ENCODE data around the gene CDK11B.
"Not testable (repeated sequence)": the region's sequence is repeated elsewhere in the genome, so short reads cannot be mapped to it uniquely, and the experiment has no call there.

CDK11B gene

GRCh38 chr1:1662392-1662791 is 3.6 kb upstream of the CDK11B start:
- DNase-seq, ATAC-seq: not testable (repeated sequence)

DNA sequence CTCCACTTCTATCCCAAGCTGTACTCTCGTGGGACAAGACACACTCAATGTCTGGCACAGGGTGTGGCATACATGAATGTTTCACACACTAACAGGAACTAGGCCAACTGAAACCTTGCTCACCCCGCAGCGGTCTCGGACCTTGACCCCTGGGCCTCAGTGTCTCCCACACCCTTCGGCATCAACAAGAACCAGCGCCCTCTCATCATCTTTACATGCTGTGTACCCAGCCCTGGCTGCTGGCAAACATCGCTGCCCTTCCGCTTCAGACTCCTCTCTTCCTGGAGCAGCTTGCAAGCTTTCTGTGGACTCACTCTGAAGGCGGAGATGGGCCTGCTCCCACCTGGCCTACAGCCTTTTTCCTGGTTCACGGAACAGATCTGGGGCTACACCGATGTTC is 10.5 kb downstream of the CDK11B start:
- ATAC-seq, DNase-seq: not testable (repeated sequence)

DNA sequence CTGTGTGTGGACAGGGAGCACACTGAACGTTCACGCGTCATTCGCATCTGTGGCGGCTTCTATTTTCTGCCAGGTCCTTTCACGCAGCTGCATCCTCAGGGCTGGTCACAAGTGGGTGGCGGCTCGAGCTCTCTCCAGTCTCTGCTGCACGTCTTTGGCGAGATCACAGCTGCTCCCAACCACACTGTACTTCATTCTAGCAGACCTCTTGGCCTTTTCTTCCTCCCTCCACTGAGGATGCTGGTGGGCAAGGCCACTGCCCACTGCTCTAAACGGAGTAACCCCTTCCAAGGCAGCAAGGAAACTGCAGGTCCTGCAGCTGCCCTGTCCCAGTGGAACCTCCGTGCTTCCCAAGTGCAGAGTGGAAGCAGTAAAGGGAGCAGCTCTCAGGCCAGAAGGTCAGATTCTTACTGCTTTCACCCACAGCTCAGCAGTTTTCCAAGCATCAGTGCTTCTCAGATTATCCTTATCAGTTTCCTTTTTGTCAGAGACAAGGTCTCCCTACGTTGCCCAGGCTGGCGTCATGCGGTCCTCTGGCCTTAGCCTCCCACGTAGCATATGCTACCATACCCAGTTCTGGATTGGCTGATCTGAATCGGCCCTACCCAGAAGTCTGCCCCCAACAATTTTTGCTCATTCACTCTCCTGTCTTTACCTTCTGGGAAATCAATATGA is 11.1 kb downstream of the CDK11B start:
- peak; percentile 30 for ATAC-seq
- DNase-seq, result not testable (repeated sequence)

- not testable (repeated sequence) for DNase-seq, ATAC-seq
These were observed 12.5 kb downstream of the CDK11B start for GRCh38 chr1:1646326-1646725.

DNA sequence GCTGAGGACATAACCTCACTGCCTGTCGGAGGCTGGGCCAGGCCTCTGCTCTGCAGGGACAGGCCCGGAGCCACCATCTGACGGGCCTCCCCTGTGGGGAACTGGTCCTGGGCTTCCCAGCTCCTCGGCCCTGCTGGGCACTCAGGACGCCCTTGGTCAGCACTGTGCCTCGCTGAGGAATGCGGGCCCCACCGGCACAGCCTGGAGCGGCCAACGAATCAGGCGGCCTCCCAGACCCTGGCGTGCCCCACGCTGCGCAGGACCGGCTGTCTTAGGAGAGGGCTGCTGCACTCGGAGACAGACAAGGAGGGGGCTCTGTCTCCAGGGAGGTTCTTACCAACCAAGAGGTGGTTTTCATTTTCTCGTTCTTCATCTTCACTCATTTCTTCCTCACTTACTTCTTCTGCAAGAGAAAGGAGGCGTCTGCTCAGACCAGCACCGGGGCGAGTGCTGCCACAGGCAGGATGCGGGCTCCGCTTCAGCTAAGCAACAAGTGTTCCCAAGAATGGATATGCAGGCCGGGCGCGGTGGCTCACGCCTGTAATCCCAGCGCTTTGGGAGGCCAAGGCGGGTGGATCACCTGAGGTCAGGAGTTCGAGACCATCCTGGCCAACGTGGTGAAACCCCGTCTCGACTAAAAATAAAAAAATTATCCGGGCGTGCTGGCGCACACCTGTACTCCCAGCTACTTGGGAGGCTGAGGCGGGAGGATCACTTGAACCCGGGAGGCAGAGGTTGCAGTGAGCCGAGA is 17.9 kb downstream of the CDK11B start:
- ATAC-seq, DNase-seq: not testable (repeated sequence)

DNA sequence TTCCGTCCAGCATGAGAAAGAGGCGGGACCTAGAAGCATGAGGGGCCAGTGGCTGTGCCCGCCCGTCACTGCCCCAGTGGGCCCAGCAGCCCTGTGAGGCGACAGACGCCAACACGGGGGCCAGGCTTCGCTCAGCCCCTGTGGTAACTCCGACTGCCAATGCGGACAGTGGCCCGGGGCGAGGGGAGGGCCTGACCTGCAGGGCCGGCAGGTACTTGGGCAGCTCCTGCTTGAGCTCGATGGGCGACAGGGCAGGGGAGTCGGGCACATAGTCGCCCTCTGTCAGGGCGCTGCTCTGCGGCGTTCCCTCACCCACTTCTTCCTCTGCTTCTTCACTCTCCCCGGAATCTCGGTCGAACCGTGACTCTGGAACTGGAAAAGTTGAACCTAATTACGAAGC is 18.7 kb downstream of the CDK11B start:
- not testable (repeated sequence) for DNase-seq, ATAC-seq

- not testable (repeated sequence) for DNase-seq, ATAC-seq
These were observed 19.4 kb downstream of the CDK11B start for GRCh38 chr1:1639368-1639767.

DNA sequence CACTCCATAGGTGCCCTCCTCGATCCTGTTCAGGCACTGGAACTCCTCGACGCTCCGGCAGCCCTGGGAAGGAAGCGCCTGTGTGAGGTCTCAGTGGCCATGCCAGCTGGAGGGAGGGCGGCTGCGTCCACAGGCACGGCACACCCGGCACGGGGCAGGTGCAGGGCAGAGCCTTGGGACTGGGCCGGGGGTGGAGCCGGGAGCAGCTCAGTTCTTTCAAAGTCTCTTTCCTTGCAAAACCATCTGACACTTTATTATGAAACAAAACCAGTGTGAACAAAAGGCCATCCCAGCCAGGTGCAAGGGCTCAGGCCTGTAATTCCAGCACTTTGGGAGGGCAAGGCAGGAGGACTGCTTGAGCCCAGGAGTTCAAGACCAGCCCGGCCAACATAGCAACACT is 20.3 kb downstream of the CDK11B start:
- ATAC-seq, DNase-seq: not testable (repeated sequence)

GRCh38 chr1:1637479-1637875 is 21.3 kb downstream of the CDK11B start:
- ATAC-seq, DNase-seq: not testable (repeated sequence)

GRCh38 chr1:1636621-1637478 is 22.0 kb downstream of the CDK11B start:
- not testable (repeated sequence) for DNase-seq, ATAC-seq

GRCh38 chr1:1634613-1635012 is 24.2 kb downstream of the CDK11B start:
- not testable (repeated sequence) for ATAC-seq, DNase-seq

GRCh38 chr1:1633409-1633808 is 25.4 kb downstream of the CDK11B start:
- ATAC-seq, DNase-seq: not testable (repeated sequence)

GRCh38 chr1:1631782-1632420 is 26.9 kb downstream of the CDK11B start, which contains the start of gene MMP23B:
Gene MMP23B (plus strand): TSS chr1:1632173. CDS start chr1:1632219, 46 bp downstream.
- no peak for ATAC-seq
- peak; percentile 10 for DNase-seq

- ATAC-seq (no peak), DNase-seq (peak; percentile 40)
These were observed 27.6 kb downstream of the CDK11B start for GRCh38 chr1:1630965-1631781.

DNA sequence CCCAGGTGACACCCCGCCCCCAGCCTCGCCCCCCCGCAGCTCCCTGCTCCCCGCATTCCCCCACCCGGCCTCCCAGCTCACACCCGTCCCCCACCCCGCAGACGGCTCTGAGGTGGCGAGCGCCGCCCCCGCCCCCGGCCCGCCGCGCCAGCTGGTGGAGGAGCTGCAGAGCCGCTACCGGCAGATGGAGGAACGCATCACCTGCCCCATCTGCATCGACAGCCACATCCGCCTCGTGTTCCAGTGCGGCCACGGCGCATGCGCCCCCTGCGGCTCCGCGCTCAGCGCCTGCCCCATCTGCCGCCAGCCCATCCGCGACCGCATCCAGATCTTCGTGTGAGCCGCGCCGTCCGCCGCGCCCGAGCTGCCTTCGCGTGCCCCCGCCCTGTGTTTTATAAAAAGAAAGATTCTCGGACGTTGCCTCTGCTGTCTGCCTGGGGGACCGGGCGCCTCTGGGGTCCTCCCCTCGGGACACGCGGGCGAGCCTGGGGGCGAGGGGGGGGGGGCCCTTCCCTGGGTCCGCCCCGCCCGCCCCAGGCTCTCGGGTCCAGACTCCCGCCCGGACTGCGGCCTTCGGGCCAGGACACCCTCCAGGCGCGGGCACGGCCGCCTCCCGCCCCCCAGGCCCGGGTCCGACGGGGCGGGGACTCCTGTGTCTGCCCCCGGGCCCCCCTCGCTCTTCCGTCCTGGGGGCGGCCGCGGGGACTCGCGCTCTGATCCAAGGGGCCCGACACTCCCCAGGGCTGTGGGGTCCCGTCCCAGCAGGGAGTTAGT is 28.4 kb downstream of the CDK11B start:
- DNase-seq (peak; percentile 92), ATAC-seq (peak; percentile 62)

GRCh38 chr1:1629430-1630190 is 29.2 kb downstream of the CDK11B start:
- DNase-seq, result peak; percentile 68
- peak; percentile 36 for ATAC-seq

DNA sequence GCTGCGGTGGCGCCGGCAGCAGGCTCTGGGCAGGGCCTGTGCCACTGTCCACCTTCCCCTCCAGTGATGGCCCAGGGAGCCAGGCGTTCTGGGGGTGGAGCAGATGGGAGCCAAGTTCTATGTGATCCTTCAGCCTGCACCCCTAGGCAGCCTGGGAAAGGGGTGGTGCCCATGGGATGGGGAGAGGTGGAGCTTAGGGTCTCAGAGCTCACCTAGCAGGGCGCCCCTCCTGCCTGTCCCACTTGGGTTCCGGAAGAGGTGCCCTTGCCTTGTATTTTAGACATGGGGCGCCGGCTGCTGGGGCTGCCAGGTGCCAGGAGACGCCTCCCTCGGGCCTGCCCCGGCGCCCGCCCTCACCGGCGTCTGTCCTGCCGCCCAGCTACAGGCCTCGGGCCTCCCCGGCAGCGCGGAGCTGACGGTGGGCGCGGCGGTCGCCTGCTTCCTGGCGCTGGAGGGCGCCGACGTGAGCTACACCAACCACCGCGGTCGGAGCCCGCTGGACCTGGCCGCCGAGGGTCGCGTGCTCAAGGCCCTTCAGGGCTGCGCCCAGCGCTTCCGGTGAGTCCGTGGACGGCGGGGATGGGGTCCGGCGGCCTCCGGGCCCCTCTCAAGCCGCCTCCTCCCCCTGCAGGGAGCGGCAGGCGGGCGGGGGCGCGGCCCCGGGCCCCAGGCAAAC is 29.9 kb downstream of the CDK11B start:
- DNase-seq, result peak; percentile 58
- ATAC-seq, result peak; percentile 15
